NCI-H2196 (cell line): ENCODE data around the gene NAV2.
"Not testable (repeated sequence)": the region's sequence is repeated elsewhere in the genome, so short reads cannot be mapped to it uniquely, and the experiment has no call there.

Experiments
- DNase-seq: peaks from one replicate; lab custom pipeline; 2025; ENCODE audit not compliant: unreplicated experiment; lab: John Stamatoyannopoulos, UW

NAV2 gene

GRCh38 chr11:20066013-20066782 lies 353.6 kb downstream of the NAV2 start:
- DNase-seq = peak; percentile 19

- no peak for DNase-seq
Observed at GRCh38 chr11:20066783-20067156, 354.1 kb downstream of the NAV2 start.

- no peak for DNase-seq
Observed at GRCh38 chr11:20067665-20068064, 355.0 kb downstream of the NAV2 start.

- DNase-seq = no peak
Observed at GRCh38 chr11:20068691-20069090, 356.1 kb downstream of the NAV2 start.

- DNase-seq = peak; percentile 66
Observed at GRCh38 chr11:20070459-20070858, 357.8 kb downstream of the NAV2 start.

- DNase-seq = no peak
Observed at GRCh38 chr11:20075627-20076026, 363.0 kb downstream of the NAV2 start.

GRCh38 chr11:20078846-20079245 lies 366.2 kb downstream of the NAV2 start:
- no peak for DNase-seq

GRCh38 chr11:20080032-20080685 lies 367.5 kb downstream of the NAV2 start:
- DNase-seq = no peak

GRCh38 chr11:20081336-20081735 lies 368.7 kb downstream of the NAV2 start:
- DNase-seq = no peak

- DNase-seq = not testable (repeated sequence)
Observed at GRCh38 chr11:20083877-20084276, 371.2 kb downstream of the NAV2 start.

GRCh38 chr11:20084921-20085814 lies 372.5 kb downstream of the NAV2 start:
- no peak for DNase-seq

GRCh38 chr11:20085918-20086317 lies 373.3 kb downstream of the NAV2 start:
- DNase-seq = no peak

GRCh38 chr11:20087118-20087521 lies 374.5 kb downstream of the NAV2 start:
- DNase-seq = no peak

- no peak for DNase-seq
Observed at GRCh38 chr11:20088397-20089225, 376.0 kb downstream of the NAV2 start.

- DNase-seq = no peak
Observed at GRCh38 chr11:20089367-20089766, 376.7 kb downstream of the NAV2 start.

- peak; percentile 76 for DNase-seq
Observed at GRCh38 chr11:20089796-20090653, 377.4 kb downstream of the NAV2 start.

GRCh38 chr11:20090654-20091374 lies 378.2 kb downstream of the NAV2 start:
- DNase-seq = no peak

GRCh38 chr11:20093775-20094174 lies 381.1 kb downstream of the NAV2 start:
- DNase-seq = no peak

- no peak for DNase-seq
Observed at GRCh38 chr11:20095189-20095588, 382.6 kb downstream of the NAV2 start.
